Mesothelial cell of epicardium (in vitro differentiated cells): Measurements from ENCODE around the gene ELL2. TPM values are rescaled to one million over a fixed set of nuclear protein-coding genes. Genes with fewer than 3 reads are reported as not detected.

Experiments
- DNase-seq, 2 experiments: peaks; one replicate each; pipeline ENCODE4 v3.0.0; 2021; ENCODE audit warnings: low spot score in 2 of 2; ENCODE audit not compliant: unreplicated experiment in 2 of 2
- H3K27ac Mint-ChIP-seq: 2 replicates; pipeline ENCODE4 v1.8.0; 2021; ENCODE audit warnings: mixed read lengths
- H3K27me3 Mint-ChIP-seq: 2 replicates; pipeline ENCODE4 v1.8.0; 2021; ENCODE audit warnings: low read depth, mixed read lengths
- H3K36me3 Mint-ChIP-seq: 2 replicates; pipeline ENCODE4 v1.8.0; 2021; ENCODE audit warnings: mixed read lengths
- H3K4me1 Mint-ChIP-seq: 2 replicates; pipeline ENCODE4 v1.8.0; 2021; ENCODE audit warnings: mixed read lengths
- H3K4me3 Mint-ChIP-seq: 2 replicates; pipeline ENCODE4 v1.8.0; 2021; ENCODE audit warnings: mild to moderate bottlenecking, moderate library complexity, mixed read lengths
- H3K9me3 Mint-ChIP-seq: 2 replicates; pipeline ENCODE4 v1.8.0; 2021; ENCODE audit warnings: mixed read lengths
- CTCF ChIP-seq: fragments of 200-600 bp; sonication (generic); IDR thresholded peaks from one replicate; pipeline ENCODE4 v1.5.0; 2021; ENCODE audit warnings: antibody characterized with exemption; ENCODE audit not compliant: unreplicated experiment
- total RNA-seq: library from RNA; stranded (reverse); gene quantifications from 3 replicates; pipeline ENCODE4 v1.2.1, GENCODE V29; 2021

The ELL2 gene
- total RNA-seq, 1 donor from 2014 or later = 11.7 TPM

DNA sequence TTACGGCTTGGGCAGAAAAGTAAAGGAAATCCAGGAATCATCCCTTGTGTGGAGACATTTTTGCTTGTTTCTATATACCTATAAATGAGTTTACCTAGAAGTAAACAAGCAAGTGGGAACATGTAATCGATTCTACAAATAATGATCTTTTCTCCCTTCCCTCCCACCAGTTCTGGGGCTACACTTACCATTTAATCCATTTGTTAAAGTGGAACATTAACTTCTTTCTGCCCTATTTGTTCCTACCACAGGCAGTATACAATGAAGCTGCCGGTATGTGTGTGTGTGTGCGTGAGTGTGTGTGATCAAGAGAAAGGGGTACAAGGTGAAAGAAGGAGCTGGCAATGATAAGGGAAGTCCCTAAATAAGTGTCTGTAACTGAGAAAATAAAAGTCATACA is 26.4 kb upstream of the ELL2 start:
- TF ChIP-seq CTCF = no peak
- no peaks in the 10 kb centered on the region for H3K36me3 Mint-ChIP-seq
- no peaks in the 10 kb centered on the region for H3K27me3 Mint-ChIP-seq
- no peak overlapping the region for H3K27ac Mint-ChIP-seq
- no peak for DNase-seq
- H3K4me1 Mint-ChIP-seq = peaks cover 8% of the 10 kb centered on the region
- H3K4me3 Mint-ChIP-seq = no peak overlapping the region
- H3K9me3 Mint-ChIP-seq = no peaks in the 10 kb centered on the region

GRCh38 chr5:95986937-95987520 is 25.4 kb upstream of the ELL2 start:
- Mint-ChIP-seq H3K4me3 (no peak overlapping the region), H3K27ac (no peak overlapping the region), H3K4me1 (peaks cover 8% of the 10 kb centered on the region), H3K9me3 (no peaks in the 10 kb centered on the region), H3K27me3 (no peaks in the 10 kb centered on the region), H3K36me3 (no peaks in the 10 kb centered on the region)
- no peak for DNase-seq
- no peak for TF ChIP-seq CTCF

DNA sequence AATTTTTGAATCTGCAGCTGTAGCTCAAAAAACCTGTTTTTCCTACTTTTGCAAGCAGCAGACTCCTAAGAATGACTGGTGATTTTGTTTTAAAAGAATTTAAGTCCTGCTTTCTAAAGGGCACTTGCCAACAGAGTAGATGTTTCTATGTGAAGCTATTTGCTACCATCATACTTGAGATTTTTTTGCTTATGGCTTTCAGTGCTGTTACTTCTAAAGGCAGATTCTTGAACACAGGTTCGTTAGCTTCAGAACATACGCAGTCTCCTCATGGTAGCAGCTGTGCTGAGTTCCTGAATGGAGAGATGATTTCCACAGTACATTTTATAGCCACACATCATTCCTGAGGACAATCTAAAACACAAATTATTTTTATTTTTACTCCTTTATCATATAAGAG is 24.4 kb upstream of the ELL2 start:
- H3K9me3 Mint-ChIP-seq = no peaks in the 10 kb centered on the region
- DNase-seq = no peak
- H3K36me3 Mint-ChIP-seq = no peaks in the 10 kb centered on the region
- H3K27me3 Mint-ChIP-seq = no peaks in the 10 kb centered on the region
- no peak for TF ChIP-seq CTCF
- no peak overlapping the region for H3K27ac Mint-ChIP-seq
- no peak overlapping the region for H3K4me3 Mint-ChIP-seq
- peaks cover 8% of the 10 kb centered on the region for H3K4me1 Mint-ChIP-seq

GRCh38 chr5:95985249-95985648 is 23.6 kb upstream of the ELL2 start:
- no peak for TF ChIP-seq CTCF
- DNase-seq = no peak
- H3K4me3 Mint-ChIP-seq = no peak overlapping the region
- H3K27me3 Mint-ChIP-seq = no peaks in the 10 kb centered on the region
- no peaks in the 10 kb centered on the region for H3K36me3 Mint-ChIP-seq
- no peaks in the 10 kb centered on the region for H3K9me3 Mint-ChIP-seq
- no peak overlapping the region for H3K27ac Mint-ChIP-seq
- peaks cover 8% of the 10 kb centered on the region for H3K4me1 Mint-ChIP-seq

- DNase-seq = no peak
- Mint-ChIP-seq H3K36me3 (no peaks in the 10 kb centered on the region), H3K27ac (no peak overlapping the region), H3K4me3 (no peak overlapping the region), H3K4me1 (peaks cover 8% of the 10 kb centered on the region), H3K9me3 (no peaks in the 10 kb centered on the region), H3K27me3 (no peaks in the 10 kb centered on the region)
- TF ChIP-seq CTCF = no peak
These were observed 22.8 kb upstream of the ELL2 start for GRCh38 chr5:95984287-95984938.
